Measurements from ENCODE around the gene USP19.

The USP19 gene

GRCh38 chr3:49122886-49123545, 2.4 kb upstream of the USP19 start:
- ATAC-seq = no peak

GRCh38 chr3:49122451-49122850, 1.8 kb upstream of the USP19 start:
- ATAC-seq = no peak
- TF ChIP-seq ZNF70 (CRISPR knock-in tag; IDR thresholded peaks at IDR 0.05) (no peak), TCF4 (CRISPR knock-in tag; IDR thresholded peaks at IDR 0.05; ENCODE audit: borderline replicate concordance) (no peak), PPARA (CRISPR knock-in tag; IDR thresholded peaks at IDR 0.05; ENCODE audit: borderline replicate concordance) (no peak), ZNF8 (CRISPR knock-in tag; IDR thresholded peaks at IDR 0.05) (no peak), SNAI2 (CRISPR knock-in tag; IDR thresholded peaks at IDR 0.05) (no peak), CSRNP3 (CRISPR knock-in tag; IDR thresholded peaks at IDR 0.05) (no peak), TSHZ2 (CRISPR knock-in tag; IDR thresholded peaks at IDR 0.05) (no peak), CSDC2 (CRISPR knock-in tag; IDR thresholded peaks at IDR 0.05) (no peak), ZFP3 (CRISPR knock-in tag; IDR thresholded peaks at IDR 0.05) (no peak), ZFP30 (CRISPR knock-in tag; IDR thresholded peaks at IDR 0.05) (no peak), ESRRG (CRISPR knock-in tag; IDR thresholded peaks at IDR 0.05) (no peak), TOX (CRISPR knock-in tag; IDR thresholded peaks at IDR 0.05; ENCODE audit: borderline replicate concordance) (no peak), OSR1 (CRISPR knock-in tag; IDR thresholded peaks at IDR 0.05) (no peak), RARB (CRISPR knock-in tag; IDR thresholded peaks at IDR 0.05) (no peak), POU6F1 (CRISPR knock-in tag; IDR thresholded peaks at IDR 0.05; ENCODE audit: borderline replicate concordance, low read depth) (no peak)
- TF ChIP-seq, protein P1, sequence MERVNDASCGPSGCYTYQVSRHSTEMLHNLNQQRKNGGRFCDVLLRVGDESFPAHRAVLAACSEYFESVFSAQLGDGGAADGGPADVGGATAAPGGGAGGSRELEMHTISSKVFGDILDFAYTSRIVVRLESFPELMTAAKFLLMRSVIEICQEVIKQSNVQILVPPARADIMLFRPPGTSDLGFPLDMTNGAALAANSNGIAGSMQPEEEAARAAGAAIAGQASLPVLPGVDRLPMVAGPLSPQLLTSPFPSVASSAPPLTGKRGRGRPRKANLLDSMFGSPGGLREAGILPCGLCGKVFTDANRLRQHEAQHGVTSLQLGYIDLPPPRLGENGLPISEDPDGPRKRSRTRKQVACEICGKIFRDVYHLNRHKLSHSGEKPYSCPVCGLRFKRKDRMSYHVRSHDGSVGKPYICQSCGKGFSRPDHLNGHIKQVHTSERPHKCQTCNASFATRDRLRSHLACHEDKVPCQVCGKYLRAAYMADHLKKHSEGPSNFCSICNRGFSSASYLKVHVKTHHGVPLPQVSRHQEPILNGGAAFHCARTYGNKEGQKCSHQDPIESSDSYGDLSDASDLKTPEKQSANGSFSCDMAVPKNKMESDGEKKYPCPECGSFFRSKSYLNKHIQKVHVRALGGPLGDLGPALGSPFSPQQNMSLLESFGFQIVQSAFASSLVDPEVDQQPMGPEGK (CRISPR knock-in tag; IDR thresholded peaks at IDR 0.05; ENCODE audit: borderline replicate concordance) = no peak

More at GRCh38 chr3:49122886-49123545, 2.4 kb upstream of the USP19 start:
- no peak for TF ChIP-seq POU6F1 (CRISPR knock-in tag; IDR thresholded peaks at IDR 0.05; ENCODE audit: borderline replicate concordance, low read depth)
- TF ChIP-seq GLIS3 (CRISPR knock-in tag; IDR thresholded peaks at IDR 0.05) = no peak
- TF ChIP-seq ZNF70 (CRISPR knock-in tag; IDR thresholded peaks at IDR 0.05) = no peak
- no peak for TF ChIP-seq RARB (CRISPR knock-in tag; IDR thresholded peaks at IDR 0.05)
- TF ChIP-seq CSDC2 (CRISPR knock-in tag; IDR thresholded peaks at IDR 0.05) = no peak
- no peak for TF ChIP-seq ISL1 (CRISPR knock-in tag; IDR thresholded peaks at IDR 0.05)
- no peak for TF ChIP-seq OSR1 (CRISPR knock-in tag; IDR thresholded peaks at IDR 0.05)
- TF ChIP-seq SNAI2 (CRISPR knock-in tag; IDR thresholded peaks at IDR 0.05) = no peak

DNA sequence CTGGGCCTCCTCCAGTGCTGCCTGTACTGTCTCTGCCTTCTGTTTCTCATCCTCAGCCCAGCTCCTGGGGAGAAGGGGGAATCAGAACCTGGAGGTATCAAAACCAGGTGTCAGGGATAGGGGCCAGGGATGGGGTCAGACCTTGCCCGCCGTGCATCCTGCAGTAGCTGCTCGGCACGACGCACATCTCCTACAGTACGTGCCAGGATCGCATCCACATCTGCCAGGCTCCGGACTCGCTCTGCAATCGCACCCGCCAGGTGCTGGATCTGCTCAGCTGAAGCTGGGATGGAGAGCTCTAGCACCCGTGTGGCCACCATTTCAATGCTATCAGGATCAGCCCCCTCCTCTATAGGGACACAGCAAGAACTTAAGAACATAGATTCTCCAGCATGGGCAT, 1.4 kb upstream of the USP19 start:
- ATAC-seq = no peak
- no peak for TF ChIP-seq ZC3H10 (CRISPR knock-in tag; IDR thresholded peaks at IDR 0.05)
- no peak for TF ChIP-seq CSRNP3 (CRISPR knock-in tag; IDR thresholded peaks at IDR 0.05)
- TF ChIP-seq CREB5 (CRISPR knock-in tag; IDR thresholded peaks at IDR 0.05; ENCODE audit: low read depth) = no peak
- no peak for TF ChIP-seq TSHZ2 (CRISPR knock-in tag; IDR thresholded peaks at IDR 0.05)
- no peak for TF ChIP-seq RARB (CRISPR knock-in tag; IDR thresholded peaks at IDR 0.05)
- TF ChIP-seq GLIS3 (CRISPR knock-in tag; IDR thresholded peaks at IDR 0.05) = no peak

Data from SK-N-SH treated with all-trans-retinoic acid at 6 μM for 48 hours (cell line).